SKM-1 (cell line): ENCODE measurements around the gene CERS6.

Source experiments
- DNase-seq: peaks from one replicate; lab custom pipeline; 2025; ENCODE audit not compliant: unreplicated experiment; lab: John Stamatoyannopoulos, UW

The CERS6 gene

DNA sequence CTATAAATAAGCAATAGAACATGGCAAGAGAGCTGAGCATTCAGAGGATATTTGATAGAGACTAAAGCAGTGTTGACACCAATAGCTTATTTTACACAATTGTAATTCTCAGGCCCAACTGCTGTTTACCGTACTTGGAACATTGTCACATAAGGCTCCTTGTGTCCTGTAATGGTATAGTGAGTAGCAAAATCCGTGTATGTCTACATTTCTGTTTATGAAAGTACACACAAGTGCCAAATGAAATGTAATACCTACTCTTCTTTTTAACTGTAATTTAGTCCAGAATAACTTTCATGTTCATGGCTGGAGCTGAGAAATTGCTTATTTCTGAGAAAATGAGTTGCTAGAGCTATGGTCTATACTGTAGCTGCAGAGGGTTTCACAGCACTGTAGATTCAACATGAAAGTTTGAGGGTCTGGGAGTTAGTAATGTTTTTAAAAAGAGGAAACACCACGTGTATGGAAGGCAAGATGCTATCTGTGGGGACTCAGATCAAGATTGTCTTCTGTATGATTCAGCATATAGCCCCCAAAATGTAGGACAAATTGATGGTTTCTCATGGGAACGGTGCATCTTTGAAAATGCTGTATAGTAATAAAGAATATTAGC, 236.2 kb downstream of the CERS6 start:
- no peak for DNase-seq

DNA sequence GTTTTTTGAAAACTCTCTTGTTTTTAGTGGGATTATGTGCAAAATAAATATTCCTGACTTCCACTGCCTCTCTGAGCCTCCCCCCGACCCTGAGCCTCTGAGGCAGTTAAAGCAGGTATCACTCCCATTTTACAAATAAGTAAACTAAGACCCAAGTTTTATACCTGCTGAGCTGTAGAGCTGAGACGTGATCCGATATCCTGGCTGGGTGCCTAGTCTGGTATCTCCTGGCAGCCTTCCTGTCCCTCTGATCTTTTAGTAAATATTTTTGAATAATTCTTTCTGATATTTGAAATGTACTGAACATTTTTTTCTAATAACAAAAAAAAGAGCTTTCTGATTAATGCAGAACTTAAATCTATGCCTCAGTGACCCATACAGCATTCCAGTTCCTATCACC, 238.1 kb downstream of the CERS6 start:
- DNase-seq = no peak

- no peak for DNase-seq
Measured at GRCh38 chr2:168694866-168695265, 238.8 kb downstream of the CERS6 start.

DNA sequence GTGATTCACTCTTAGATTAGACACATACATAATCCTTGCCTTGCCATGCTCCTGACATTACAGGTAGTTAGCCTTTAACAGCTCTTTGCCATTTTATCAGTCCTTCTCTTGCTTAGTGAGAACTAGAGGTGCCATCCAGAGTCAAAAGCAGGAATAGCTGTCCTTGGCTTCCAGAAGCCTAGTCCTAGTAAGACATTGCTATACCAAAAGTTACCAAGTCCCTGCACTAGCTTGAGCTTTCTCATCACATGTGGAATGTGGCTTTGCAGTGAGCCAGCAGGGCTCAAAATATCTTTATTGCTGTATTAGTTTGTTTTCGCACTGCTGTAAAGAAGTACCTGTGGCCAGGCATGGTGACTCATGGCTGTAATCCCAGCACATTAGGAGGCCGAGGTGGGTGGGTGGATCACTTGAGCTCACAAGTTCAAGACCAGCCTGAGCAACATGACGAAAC, 241.6 kb downstream of the CERS6 start:
- no peak for DNase-seq

GRCh38 chr2:168698969-168699368, 242.9 kb downstream of the CERS6 start:
- DNase-seq = no peak

DNA sequence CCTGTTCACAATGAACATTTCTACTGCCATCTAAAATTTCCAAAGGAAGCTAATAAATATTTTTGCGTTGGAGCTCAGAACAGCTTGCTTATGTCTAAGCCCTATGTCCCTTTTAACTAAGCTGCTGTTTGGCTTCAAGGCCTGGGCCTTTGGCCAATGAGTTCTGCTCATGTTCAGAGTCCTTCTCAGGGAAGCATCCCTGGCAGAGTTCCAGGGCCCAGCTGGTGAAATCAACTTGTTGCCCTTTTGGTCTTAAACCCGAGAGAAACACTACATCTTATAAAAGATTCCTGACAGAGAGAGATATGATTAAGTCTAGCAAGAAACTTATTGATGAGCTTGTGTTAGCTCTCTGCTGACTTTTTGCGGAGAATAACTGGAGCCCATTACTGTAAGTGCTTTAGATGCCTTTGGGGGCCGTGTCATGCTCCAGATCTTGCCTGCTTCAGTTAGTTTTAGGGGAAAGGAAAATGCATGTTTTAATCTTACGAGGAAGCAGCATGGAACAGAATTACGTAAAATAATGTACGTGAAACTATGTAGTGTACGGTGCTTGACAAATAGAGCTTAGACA, 243.9 kb downstream of the CERS6 start:
- DNase-seq = no peak

- DNase-seq = no peak
Measured at GRCh38 chr2:168700615-168701245, 244.7 kb downstream of the CERS6 start.

DNA sequence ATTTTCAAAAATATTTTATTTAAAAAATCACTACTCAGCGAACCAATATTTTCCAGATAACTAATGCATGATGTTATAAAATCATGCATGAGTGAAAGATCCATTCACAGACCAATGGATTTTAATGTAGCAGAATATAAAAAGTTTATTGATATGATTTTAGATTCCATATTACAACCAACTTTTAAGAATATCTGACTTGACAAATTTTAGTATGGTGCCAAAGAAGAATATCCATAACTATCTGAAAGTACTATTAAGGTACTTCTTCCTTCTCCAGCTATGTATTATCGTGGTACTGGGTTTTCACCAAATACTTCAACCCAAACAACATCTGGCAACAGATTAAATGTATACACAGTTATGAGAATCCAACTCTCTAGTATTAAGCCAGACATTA, 246.5 kb downstream of the CERS6 start:
- no peak for DNase-seq

- no peak for DNase-seq
Measured at GRCh38 chr2:168703926-168704325, 247.9 kb downstream of the CERS6 start.

GRCh38 chr2:168705534-168706470, 249.7 kb downstream of the CERS6 start:
- DNase-seq = no peak

DNA sequence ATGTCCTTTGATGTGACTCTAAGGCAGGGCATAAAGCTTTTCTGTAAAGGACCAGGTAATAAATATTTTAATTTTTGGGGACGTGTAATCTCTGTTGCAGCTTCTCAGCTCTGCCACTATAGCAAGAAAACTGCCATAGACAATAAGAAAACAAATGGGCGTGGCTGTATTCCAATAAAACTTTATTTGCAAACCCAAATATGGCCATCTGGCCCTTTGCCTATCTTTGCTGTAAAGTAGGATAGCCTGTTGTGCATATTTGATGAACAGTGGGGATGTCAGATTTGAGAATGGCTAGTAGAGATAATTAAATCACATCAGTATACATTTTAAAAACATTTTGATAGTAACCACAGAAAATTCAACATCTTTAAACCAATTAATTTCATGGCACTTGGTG, 250.7 kb downstream of the CERS6 start:
- DNase-seq = no peak

GRCh38 chr2:168708080-168708479, 252.0 kb downstream of the CERS6 start:
- DNase-seq = no peak

- DNase-seq = no peak
Measured at GRCh38 chr2:168710754-168711467, 254.8 kb downstream of the CERS6 start.

GRCh38 chr2:168712053-168712452, 256.0 kb downstream of the CERS6 start:
- DNase-seq = no peak

DNA sequence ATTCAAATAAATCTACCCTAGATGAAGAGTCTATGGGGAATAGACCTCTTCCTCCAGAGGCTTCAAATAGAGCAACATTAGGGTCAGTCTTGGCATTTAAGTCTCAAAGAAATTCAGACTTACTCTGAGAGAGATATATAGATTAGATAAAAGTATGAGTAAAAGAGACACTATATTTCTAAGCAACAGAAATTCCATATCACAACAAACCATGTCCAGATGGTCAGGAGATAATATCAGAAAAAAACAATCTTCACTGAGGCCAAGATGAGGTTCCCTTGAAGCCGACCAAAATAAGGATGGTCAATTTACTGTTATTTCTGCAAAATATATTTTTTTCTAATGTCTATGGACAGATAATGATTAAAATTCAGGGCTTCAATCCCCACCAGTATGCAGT, 257.3 kb downstream of the CERS6 start:
- DNase-seq = no peak

- no peak for DNase-seq
Measured at GRCh38 chr2:168715849-168716248, 259.8 kb downstream of the CERS6 start.

- no peak for DNase-seq
Measured at GRCh38 chr2:168716839-168717238, 260.8 kb downstream of the CERS6 start.

DNA sequence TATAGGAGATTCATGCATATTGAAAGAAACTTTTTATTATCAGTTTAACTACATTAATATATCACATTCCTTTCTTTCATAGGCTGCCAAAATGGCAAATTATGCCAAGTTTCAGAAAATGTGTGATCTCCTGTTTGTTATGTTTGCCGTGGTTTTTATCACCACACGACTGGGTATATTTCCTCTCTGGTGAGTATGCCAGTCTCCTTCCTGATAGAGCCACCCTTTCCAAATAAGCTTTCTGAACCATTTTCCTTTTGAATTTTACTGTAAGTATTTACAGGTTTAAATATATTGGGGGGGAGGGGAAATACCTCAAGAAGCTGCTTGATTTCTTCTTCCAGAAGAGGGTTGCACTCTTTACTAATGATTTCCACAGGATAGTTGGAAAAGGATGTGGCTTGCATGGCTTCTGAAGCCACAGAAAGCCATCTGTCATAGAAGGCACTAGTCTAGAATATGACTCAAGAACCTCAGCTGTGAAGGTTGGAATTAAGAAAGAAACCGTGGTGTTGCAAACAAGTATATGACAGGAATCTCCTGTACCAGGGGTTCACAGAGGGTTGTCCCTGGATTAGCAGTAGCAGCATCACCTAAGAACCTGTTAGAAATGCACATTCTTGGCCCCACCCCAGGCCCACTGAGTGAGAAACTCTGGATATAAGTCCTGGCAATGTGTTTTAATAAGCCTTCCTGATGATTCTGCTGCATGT, 261.9 kb downstream of the CERS6 start:
- no peak for DNase-seq

DNA sequence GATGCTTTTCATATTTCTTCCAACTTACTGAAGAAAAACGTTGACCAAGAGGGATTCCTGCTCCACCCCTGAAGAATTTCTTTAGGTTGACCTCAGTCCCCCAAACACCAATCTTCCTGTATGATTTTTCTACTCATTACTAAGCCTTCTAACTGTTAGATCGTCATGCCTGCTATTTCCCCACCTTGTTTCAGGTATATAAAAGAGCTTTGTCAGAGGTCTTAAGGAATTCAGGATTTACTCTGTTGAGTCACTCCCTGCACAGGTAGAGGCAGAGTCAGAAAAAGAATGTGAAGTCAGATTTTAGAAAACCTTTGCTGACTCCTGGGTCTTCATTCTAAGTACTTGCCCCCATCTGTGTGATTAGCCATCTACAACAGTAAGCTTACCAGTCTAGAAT, 262.6 kb downstream of the CERS6 start:
- no peak for DNase-seq

- DNase-seq = no peak
Measured at GRCh38 chr2:168719446-168719845, 263.4 kb downstream of the CERS6 start.
